ENCODE results near the gene SOX18. TPM values are rescaled to one million over a fixed set of nuclear protein-coding genes. Genes with fewer than 3 reads are reported as not detected.

Gene SOX18
- polyA plus RNA-seq, 1 experiment: not detected

GRCh38 chr20:64030371-64031134 is 18.9 kb downstream of the SOX18 start:
- ChIA-PET CTCF (interaction anchor here (0.7 kb wide), 1 partner anchor 9 kb away, joined by 5 read pairs; no protein-coding TSS in a partner anchor), POLR2A (no interaction called here)
- TF ChIP-seq, protein P1, sequence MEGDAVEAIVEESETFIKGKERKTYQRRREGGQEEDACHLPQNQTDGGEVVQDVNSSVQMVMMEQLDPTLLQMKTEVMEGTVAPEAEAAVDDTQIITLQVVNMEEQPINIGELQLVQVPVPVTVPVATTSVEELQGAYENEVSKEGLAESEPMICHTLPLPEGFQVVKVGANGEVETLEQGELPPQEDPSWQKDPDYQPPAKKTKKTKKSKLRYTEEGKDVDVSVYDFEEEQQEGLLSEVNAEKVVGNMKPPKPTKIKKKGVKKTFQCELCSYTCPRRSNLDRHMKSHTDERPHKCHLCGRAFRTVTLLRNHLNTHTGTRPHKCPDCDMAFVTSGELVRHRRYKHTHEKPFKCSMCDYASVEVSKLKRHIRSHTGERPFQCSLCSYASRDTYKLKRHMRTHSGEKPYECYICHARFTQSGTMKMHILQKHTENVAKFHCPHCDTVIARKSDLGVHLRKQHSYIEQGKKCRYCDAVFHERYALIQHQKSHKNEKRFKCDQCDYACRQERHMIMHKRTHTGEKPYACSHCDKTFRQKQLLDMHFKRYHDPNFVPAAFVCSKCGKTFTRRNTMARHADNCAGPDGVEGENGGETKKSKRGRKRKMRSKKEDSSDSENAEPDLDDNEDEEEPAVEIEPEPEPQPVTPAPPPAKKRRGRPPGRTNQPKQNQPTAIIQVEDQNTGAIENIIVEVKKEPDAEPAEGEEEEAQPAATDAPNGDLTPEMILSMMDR (IDR thresholded peaks at IDR 0.05; ENCODE audit: insufficient read depth, low read depth, low read length): no peak
- H3K36me3 ChIP-seq (ENCODE audit: control insufficient read depth, insufficient read depth, low read length): peaks cover 41% of the 10 kb centered on the region
- H3K4me3 ChIP-seq (ENCODE audit: low read depth, low read length): no peak overlapping the region
- DNase-seq (ENCODE audit: low read depth): no peak
- H3K27me3 ChIP-seq (ENCODE audit: control insufficient read depth, insufficient read depth, low read length): no peaks in the 10 kb centered on the region

DNA sequence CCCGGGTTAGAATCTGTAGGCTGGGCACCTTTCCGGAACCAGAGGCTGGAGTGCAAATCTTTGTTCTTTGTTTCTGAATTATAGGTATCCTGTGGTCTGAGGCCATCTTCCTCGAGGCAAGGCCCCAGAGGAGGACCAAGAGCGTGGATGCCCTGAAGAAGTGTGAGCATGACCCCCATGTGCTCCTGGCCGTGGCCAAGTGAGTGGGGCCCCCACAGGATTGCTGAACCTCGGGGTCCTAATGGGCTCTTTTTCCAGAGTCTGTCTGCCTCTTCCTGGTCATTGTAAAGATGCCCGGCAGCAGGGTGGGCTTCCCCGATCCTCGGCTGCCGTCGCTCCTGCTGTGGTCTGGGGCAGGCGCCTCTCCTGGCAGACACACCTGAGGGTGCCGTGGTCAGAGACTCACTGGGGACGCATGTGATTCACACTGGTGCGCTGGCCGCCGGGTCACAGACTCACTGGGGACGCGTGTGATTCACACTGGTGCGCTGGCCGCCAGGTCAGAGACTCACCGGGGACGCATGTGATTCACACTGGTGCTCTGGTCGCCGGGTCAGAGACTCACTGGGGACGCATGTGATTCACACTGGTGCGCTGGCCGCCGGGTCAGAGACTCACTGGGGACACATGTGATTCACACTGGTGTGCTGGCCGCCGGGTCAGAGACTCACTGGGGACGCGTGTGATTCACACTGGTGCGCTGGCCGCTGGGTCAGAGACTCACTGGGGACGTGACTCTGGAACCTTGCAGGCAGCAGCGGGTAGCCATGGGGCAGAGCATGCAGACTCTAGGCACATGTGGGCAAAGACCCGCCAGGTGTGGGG is 19.9 kb downstream of the SOX18 start:
- TF ChIP-seq, protein P1 (IDR thresholded peaks at IDR 0.05; ENCODE audit: insufficient read depth, low read depth, low read length): no peak
- ChIA-PET CTCF (interaction anchor here (0.7 kb wide), 1 partner anchor 10 kb away, joined by 5 read pairs; no protein-coding TSS in a partner anchor), POLR2A (no interaction called here)
- H3K27me3 ChIP-seq (ENCODE audit: control insufficient read depth, insufficient read depth, low read length): no peaks in the 10 kb centered on the region
- H3K4me3 ChIP-seq (ENCODE audit: low read depth, low read length): no peak overlapping the region
- DNase-seq (ENCODE audit: low read depth): no peak
- peaks cover 50% of the 10 kb centered on the region for H3K36me3 ChIP-seq (ENCODE audit: control insufficient read depth, insufficient read depth, low read length)

- ChIA-PET CTCF (interaction anchor here (1.1 to 2.8 kb wide), 3 partner anchors 10 to 32 kb away, joined by 3 to 11 read pairs (median 3); no protein-coding TSS in a partner anchor), POLR2A (no interaction called here)
- no peaks in the 10 kb centered on the region for H3K27me3 ChIP-seq (ENCODE audit: control insufficient read depth, insufficient read depth, low read length)
- H3K36me3 ChIP-seq (ENCODE audit: control insufficient read depth, insufficient read depth, low read length): peaks cover 56% of the 10 kb centered on the region
- DNase-seq (ENCODE audit: low read depth): no peak
- H3K4me3 ChIP-seq (ENCODE audit: low read depth, low read length): no peak overlapping the region
- TF ChIP-seq, protein P1 (IDR thresholded peaks at IDR 0.05; ENCODE audit: insufficient read depth, low read depth, low read length): no peak
These were observed 21.3 kb downstream of the SOX18 start for GRCh38 chr20:64027981-64028685.

- ChIA-PET POLR2A (no interaction called here), CTCF (interaction anchor here (0.6 kb wide), 1 partner anchor 1645 kb away, joined by 4 read pairs; no protein-coding TSS in a partner anchor)
- peaks cover 61% of the 10 kb centered on the region for H3K36me3 ChIP-seq (ENCODE audit: control insufficient read depth, insufficient read depth, low read length)
- no peak for DNase-seq (ENCODE audit: low read depth)
- no peak overlapping the region for H3K4me3 ChIP-seq (ENCODE audit: low read depth, low read length)
- TF ChIP-seq, protein P1 (IDR thresholded peaks at IDR 0.05; ENCODE audit: insufficient read depth, low read depth, low read length): no peak
- H3K27me3 ChIP-seq (ENCODE audit: control insufficient read depth, insufficient read depth, low read length): no peaks in the 10 kb centered on the region
These were observed 23.5 kb downstream of the SOX18 start for GRCh38 chr20:64025826-64026412.
